WTC11 (cell line): ENCODE data around the gene CCDC183. TPM values are rescaled to one million over a fixed set of nuclear protein-coding genes. Genes with fewer than 3 reads are reported as not detected.

Experiments
- ATAC-seq: fragments of 200-7000 bp; cut with Tn5 transposase; 2 replicates; pipeline ENCODE4 v1.10.0; 2021; ENCODE audit warnings: mild to moderate bottlenecking, moderate library complexity
- CTCF ChIA-PET: fragments of 300-600 bp; sonication (Branson Sonifier 250); formaldehyde crosslinking; loops from one replicate; lab custom pipeline; 2021; ENCODE audit warnings: antibody characterized with exemption; lab: Charles Lee
- POLR2A ChIA-PET: fragments of 350-600 bp; sonication (Branson Sonifier 250); formaldehyde crosslinking; loops from one replicate; lab custom pipeline; 2021; ENCODE audit warnings: antibody characterized with exemption; lab: Charles Lee
- DNase-seq: peaks from one replicate; pipeline ENCODE4 v3.0.0; 2021; ENCODE audit warnings: low spot score
- H3K27ac Mint-ChIP-seq: 2 replicates; pipeline ENCODE4 v1.8.0; 2021; ENCODE audit warnings: mixed read lengths
- H3K27me3 Mint-ChIP-seq: 2 replicates; pipeline ENCODE4 v1.8.0; 2021; ENCODE audit warnings: low read depth, mild to moderate bottlenecking, moderate library complexity, mixed read lengths
- H3K36me3 Mint-ChIP-seq: 2 replicates; pipeline ENCODE4 v1.8.0; 2021; ENCODE audit warnings: mixed read lengths
- H3K4me1 Mint-ChIP-seq: 2 replicates; pipeline ENCODE4 v1.8.0; 2022; ENCODE audit warnings: mixed read lengths
- H3K4me3 Mint-ChIP-seq: 2 replicates; pipeline ENCODE4 v1.8.0; 2021; ENCODE audit warnings: mild to moderate bottlenecking, moderate library complexity, mixed read lengths
- H3K9me3 Mint-ChIP-seq: 2 replicates; pipeline ENCODE4 v1.8.0; 2021; ENCODE audit warnings: mixed read lengths
- ATF1 ChIP-seq: sonication (generic); formaldehyde crosslinking; IDR thresholded peaks from 2 replicates; pipeline ENCODE4 v1.8.1; 2023; ENCODE audit warnings: mild to moderate bottlenecking, moderate library complexity, missing genetic modification reagents
- CBFB ChIP-seq: sonication (generic); formaldehyde crosslinking; IDR thresholded peaks from 2 replicates; pipeline ENCODE4 v1.8.1; 2022; ENCODE audit warnings: mild to moderate bottlenecking, low read depth, missing genetic modification reagents
- ELF4 ChIP-seq: sonication (generic); formaldehyde crosslinking; IDR thresholded peaks from 2 replicates; pipeline ENCODE4 v1.8.1; 2022; ENCODE audit warnings: low read depth, mild to moderate bottlenecking, moderate library complexity, missing genetic modification reagents
- ESRRA ChIP-seq: sonication (generic); formaldehyde crosslinking; IDR thresholded peaks from 2 replicates; pipeline ENCODE4 v1.8.1; 2022; ENCODE audit warnings: mild to moderate bottlenecking, missing genetic modification reagents, borderline replicate concordance
- ETV6 ChIP-seq: sonication (generic); formaldehyde crosslinking; IDR thresholded peaks from 2 replicates; pipeline ENCODE4 v1.8.1; 2022; ENCODE audit warnings: mild to moderate bottlenecking, missing genetic modification reagents
- FOXJ3 ChIP-seq: sonication (generic); formaldehyde crosslinking; IDR thresholded peaks from 2 replicates; pipeline ENCODE4 v1.9.0; 2021; ENCODE audit warnings: missing genetic modification reagents, mild to moderate bottlenecking, borderline replicate concordance
- GTF2I ChIP-seq: fragments of 250-450 bp; sonication (Bioruptor Pico); conservative IDR thresholded peaks from 2 replicates; pipeline ENCODE4 v1.4.0; 2021; ENCODE audit warnings: mild to moderate bottlenecking
- HMGA2 ChIP-seq: fragments of 250-450 bp; sonication (Bioruptor Pico); IDR thresholded peaks from 2 replicates; pipeline ENCODE4 v1.4.0; 2021; ENCODE audit warnings: mild to moderate bottlenecking, moderate library complexity
- IRF1 ChIP-seq: sonication (generic); formaldehyde crosslinking; IDR thresholded peaks from 2 replicates; pipeline ENCODE4 v1.8.0; 2023; ENCODE audit warnings: missing genetic modification reagents
- IRF2 ChIP-seq: sonication (generic); formaldehyde crosslinking; IDR thresholded peaks from 2 replicates; pipeline ENCODE4 v1.8.0; 2022; ENCODE audit warnings: low read depth, missing genetic modification reagents, borderline replicate concordance
- KAT7 ChIP-seq: sonication (generic); formaldehyde crosslinking; IDR thresholded peaks from 2 replicates; pipeline ENCODE4 v1.8.1; 2023; ENCODE audit warnings: missing genetic modification reagents, mild to moderate bottlenecking, borderline replicate concordance
- NR3C1 ChIP-seq: sonication (generic); formaldehyde crosslinking; conservative IDR thresholded peaks from 2 replicates; pipeline ENCODE4 v1.8.1; 2023; ENCODE audit warnings: low read depth, mild to moderate bottlenecking, missing genetic modification reagents
- RELA ChIP-seq: sonication (generic); formaldehyde crosslinking; IDR thresholded peaks from 2 replicates; pipeline ENCODE4 v1.8.1; 2022; ENCODE audit warnings: missing genetic modification reagents, mild to moderate bottlenecking, borderline replicate concordance
- SP1 ChIP-seq: sonication (generic); formaldehyde crosslinking; conservative IDR thresholded peaks from 2 replicates; pipeline ENCODE4 v1.8.1; 2022; ENCODE audit warnings: missing genetic modification reagents
- ZMAT4 ChIP-seq: fragments of 250-450 bp; sonication (Bioruptor Pico); IDR thresholded peaks from 2 replicates; pipeline ENCODE4 v1.9.0; 2021; ENCODE audit warnings: mild to moderate bottlenecking
- ZNF219 ChIP-seq: sonication (generic); formaldehyde crosslinking; IDR thresholded peaks from 2 replicates; pipeline ENCODE4 v1.8.0; 2023; ENCODE audit warnings: missing genetic modification reagents, mild to moderate bottlenecking, borderline replicate concordance
- ZNF263 ChIP-seq: sonication (generic); formaldehyde crosslinking; IDR thresholded peaks from 2 replicates; pipeline ENCODE4 v1.8.1; 2022; ENCODE audit warnings: low read depth, mild to moderate bottlenecking, moderate library complexity, missing genetic modification reagents
- total RNA-seq: library from RNA; stranded (reverse); gene quantifications from 3 replicates; pipeline ENCODE4 v1.2.3, GENCODE V29; 2021
- TF ChIP-seq, protein P1 (sequence below): sonication (generic); formaldehyde crosslinking; IDR thresholded peaks from 2 replicates; pipeline ENCODE4 v1.8.1; 2023; ENCODE audit warnings: mild to moderate bottlenecking, moderate library complexity, missing genetic modification reagents
- TF ChIP-seq, protein P2 (sequence below): sonication (generic); formaldehyde crosslinking; IDR thresholded peaks from 2 replicates; pipeline ENCODE4 v1.8.0; 2022; ENCODE audit warnings: mild to moderate bottlenecking, missing genetic modification reagents
- TF ChIP-seq, protein P3 (sequence below): sonication (generic); formaldehyde crosslinking; IDR thresholded peaks from 2 replicates; pipeline ENCODE4 v1.8.0; 2022; ENCODE audit warnings: missing genetic modification reagents
- TF ChIP-seq, protein P4 (sequence below): sonication (generic); formaldehyde crosslinking; IDR thresholded peaks from 2 replicates; pipeline ENCODE4 v1.8.1; 2023; ENCODE audit warnings: mild to moderate bottlenecking, missing genetic modification reagents, borderline replicate concordance

Gene CCDC183
- total RNA-seq, 1 experiment from 2014 or later: 2.1 TPM

DNA sequence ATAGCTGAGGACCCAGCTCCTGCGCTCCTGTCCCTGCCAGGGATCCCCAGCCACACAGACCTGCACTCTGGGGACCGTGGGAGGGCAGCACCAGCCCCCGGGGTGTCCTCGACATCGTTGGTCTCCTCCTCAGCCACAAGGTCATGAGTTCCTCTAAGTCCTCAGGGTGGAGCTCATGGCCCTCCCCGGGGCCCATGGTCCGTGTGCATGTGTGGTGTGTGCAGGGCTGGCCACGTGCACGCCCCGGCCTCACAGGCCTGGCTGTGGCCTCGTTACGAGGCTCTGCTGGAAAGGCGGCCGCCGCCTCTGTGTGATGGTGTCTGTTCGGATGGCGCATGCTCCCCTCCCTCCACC lies 30.0 kb downstream of the CCDC183 start:
- DNase-seq (no peak), ATAC-seq (no peak)
- ChIA-PET POLR2A (no interaction called here), CTCF (interaction anchor here (1.2 to 3.2 kb wide), 2 partner anchors 16 to 167 kb away, joined by 3 to 13 read pairs; partner anchors contain the start of gene AJM1)
- Mint-ChIP-seq H3K27me3 (no peaks in the 10 kb centered on the region), H3K9me3 (no peaks in the 10 kb centered on the region), H3K4me3 (no peak overlapping the region), H3K36me3 (peaks cover 17% of the 10 kb centered on the region), H3K27ac (no peak overlapping the region), H3K4me1 (peaks cover 6% of the 10 kb centered on the region)
- no peak for TF ChIP-seq GTF2I (CRISPR knock-in tag)
- no peak for TF ChIP-seq ZNF263 (CRISPR knock-in tag)
- no peak for TF ChIP-seq ETV6 (CRISPR knock-in tag)
- TF ChIP-seq CBFB (CRISPR knock-in tag): no peak
- TF ChIP-seq SP1 (CRISPR knock-in tag): no peak
- TF ChIP-seq ELF4: no peak
- no peak for TF ChIP-seq IRF1 (CRISPR knock-in tag)
- TF ChIP-seq HMGA2 (CRISPR knock-in tag): no peak
- TF ChIP-seq, protein P1, sequence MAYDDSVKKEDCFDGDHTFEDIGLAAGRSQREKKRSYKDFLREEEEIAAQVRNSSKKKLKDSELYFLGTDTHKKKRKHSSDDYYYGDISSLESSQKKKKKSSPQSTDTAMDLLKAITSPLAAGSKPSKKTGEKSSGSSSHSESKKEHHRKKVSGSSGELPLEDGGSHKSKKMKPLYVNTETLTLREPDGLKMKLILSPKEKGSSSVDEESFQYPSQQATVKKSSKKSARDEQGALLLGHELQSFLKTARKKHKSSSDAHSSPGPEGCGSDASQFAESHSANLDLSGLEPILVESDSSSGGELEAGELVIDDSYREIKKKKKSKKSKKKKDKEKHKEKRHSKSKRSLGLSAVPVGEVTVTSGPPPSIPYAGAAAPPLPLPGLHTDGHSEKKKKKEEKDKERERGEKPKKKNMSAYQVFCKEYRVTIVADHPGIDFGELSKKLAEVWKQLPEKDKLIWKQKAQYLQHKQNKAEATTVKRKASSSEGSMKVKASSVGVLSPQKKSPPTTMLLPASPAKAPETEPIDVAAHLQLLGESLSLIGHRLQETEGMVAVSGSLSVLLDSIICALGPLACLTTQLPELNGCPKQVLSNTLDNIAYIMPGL (CRISPR knock-in tag): no peak
- TF ChIP-seq ATF1 (CRISPR knock-in tag): no peak
- TF ChIP-seq, protein P2, sequence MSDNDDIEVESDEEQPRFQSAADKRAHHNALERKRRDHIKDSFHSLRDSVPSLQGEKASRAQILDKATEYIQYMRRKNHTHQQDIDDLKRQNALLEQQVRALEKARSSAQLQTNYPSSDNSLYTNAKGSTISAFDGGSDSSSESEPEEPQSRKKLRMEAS: no peak
- TF ChIP-seq, protein P3, sequence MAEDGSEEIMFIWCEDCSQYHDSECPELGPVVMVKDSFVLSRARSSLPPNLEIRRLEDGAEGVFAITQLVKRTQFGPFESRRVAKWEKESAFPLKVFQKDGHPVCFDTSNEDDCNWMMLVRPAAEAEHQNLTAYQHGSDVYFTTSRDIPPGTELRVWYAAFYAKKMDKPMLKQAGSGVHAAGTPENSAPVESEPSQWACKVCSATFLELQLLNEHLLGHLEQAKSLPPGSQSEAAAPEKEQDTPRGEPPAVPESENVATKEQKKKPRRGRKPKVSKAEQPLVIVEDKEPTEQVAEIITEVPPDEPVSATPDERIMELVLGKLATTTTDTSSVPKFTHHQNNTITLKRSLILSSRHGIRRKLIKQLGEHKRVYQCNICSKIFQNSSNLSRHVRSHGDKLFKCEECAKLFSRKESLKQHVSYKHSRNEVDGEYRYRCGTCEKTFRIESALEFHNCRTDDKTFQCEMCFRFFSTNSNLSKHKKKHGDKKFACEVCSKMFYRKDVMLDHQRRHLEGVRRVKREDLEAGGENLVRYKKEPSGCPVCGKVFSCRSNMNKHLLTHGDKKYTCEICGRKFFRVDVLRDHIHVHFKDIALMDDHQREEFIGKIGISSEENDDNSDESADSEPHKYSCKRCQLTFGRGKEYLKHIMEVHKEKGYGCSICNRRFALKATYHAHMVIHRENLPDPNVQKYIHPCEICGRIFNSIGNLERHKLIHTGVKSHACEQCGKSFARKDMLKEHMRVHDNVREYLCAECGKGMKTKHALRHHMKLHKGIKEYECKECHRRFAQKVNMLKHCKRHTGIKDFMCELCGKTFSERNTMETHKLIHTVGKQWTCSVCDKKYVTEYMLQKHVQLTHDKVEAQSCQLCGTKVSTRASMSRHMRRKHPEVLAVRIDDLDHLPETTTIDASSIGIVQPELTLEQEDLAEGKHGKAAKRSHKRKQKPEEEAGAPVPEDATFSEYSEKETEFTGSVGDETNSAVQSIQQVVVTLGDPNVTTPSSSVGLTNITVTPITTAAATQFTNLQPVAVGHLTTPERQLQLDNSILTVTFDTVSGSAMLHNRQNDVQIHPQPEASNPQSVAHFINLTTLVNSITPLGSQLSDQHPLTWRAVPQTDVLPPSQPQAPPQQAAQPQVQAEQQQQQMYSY (CRISPR knock-in tag): no peak
- TF ChIP-seq RELA (CRISPR knock-in tag): no peak

DNA sequence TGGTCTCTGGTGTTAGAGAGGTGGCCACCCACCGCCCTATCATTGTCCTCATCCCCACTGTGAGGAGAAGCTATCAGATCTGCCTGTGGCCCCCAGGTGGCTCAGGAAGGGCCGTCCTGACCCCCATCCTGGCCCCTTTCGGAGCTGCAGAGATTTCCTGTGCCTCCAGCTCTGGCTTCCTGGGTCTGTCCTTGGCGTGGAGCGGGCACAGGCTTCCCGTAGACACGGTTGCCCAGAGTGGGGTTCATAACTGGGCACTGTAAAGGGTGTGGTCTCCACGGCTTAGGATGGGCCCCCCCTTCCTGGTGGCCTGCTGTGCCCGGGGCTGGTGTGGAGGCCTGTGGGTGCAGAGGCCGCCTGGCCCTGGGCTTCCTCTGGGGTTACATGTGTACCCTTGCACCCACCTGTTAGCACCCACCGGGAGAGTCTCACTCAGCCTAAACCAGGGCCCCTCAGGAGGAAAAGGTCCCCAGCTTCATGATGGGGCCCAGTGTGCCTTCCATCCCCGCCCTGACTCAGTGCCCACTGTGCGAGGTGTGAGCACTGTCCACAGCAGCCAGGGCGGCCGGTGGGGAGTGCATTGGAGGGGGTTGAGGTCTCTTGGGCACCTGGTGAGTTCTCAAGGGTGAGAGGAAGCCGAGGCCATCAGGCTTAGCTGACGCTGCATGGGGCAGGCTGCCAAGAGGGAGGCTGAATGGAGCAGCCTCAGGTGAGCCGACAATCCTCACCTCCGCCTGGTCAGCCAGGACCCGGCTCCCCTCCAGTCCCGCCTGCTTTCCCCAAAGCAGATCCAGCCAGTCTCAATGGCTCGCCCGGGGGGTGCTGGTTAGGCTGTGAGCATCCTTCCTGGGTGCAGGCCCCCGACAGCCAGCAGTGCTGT lies 30.8 kb downstream of the CCDC183 start:
- DNase-seq (no peak), ATAC-seq (no peak)
- no peaks in the 10 kb centered on the region for H3K27me3 Mint-ChIP-seq
- H3K36me3 Mint-ChIP-seq: peaks cover 23% of the 10 kb centered on the region
- ChIA-PET CTCF (interaction anchor here (1.2 to 3.2 kb wide), 2 partner anchors 15 to 166 kb away, joined by 3 to 13 read pairs; partner anchors contain the start of gene AJM1), POLR2A (no interaction called here)
- H3K4me1 Mint-ChIP-seq: peaks cover 3% of the 10 kb centered on the region
- no peak overlapping the region for H3K27ac Mint-ChIP-seq
- H3K4me3 Mint-ChIP-seq: no peak overlapping the region
- no peaks in the 10 kb centered on the region for H3K9me3 Mint-ChIP-seq
- TF ChIP-seq ESRRA (no peak), NR3C1 (CRISPR knock-in tag) (no peak), IRF2 (no peak), KAT7 (CRISPR knock-in tag) (no peak), ZNF219 (CRISPR knock-in tag) (no peak), ETV6 (CRISPR knock-in tag) (no peak), FOXJ3 (CRISPR knock-in tag) (no peak), ZNF263 (CRISPR knock-in tag) (no peak), ZMAT4 (CRISPR knock-in tag) (no peak), RELA (CRISPR knock-in tag) (no peak)
- TF ChIP-seq, protein P4, sequence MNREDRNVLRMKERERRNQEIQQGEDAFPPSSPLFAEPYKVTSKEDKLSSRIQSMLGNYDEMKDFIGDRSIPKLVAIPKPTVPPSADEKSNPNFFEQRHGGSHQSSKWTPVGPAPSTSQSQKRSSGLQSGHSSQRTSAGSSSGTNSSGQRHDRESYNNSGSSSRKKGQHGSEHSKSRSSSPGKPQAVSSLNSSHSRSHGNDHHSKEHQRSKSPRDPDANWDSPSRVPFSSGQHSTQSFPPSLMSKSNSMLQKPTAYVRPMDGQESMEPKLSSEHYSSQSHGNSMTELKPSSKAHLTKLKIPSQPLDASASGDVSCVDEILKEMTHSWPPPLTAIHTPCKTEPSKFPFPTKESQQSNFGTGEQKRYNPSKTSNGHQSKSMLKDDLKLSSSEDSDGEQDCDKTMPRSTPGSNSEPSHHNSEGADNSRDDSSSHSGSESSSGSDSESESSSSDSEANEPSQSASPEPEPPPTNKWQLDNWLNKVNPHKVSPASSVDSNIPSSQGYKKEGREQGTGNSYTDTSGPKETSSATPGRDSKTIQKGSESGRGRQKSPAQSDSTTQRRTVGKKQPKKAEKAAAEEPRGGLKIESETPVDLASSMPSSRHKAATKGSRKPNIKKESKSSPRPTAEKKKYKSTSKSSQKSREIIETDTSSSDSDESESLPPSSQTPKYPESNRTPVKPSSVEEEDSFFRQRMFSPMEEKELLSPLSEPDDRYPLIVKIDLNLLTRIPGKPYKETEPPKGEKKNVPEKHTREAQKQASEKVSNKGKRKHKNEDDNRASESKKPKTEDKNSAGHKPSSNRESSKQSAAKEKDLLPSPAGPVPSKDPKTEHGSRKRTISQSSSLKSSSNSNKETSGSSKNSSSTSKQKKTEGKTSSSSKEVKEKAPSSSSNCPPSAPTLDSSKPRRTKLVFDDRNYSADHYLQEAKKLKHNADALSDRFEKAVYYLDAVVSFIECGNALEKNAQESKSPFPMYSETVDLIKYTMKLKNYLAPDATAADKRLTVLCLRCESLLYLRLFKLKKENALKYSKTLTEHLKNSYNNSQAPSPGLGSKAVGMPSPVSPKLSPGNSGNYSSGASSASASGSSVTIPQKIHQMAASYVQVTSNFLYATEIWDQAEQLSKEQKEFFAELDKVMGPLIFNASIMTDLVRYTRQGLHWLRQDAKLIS (CRISPR knock-in tag): no peak
